Measurements from ENCODE around the gene LPAR1. TPM values are rescaled to one million over a fixed set of nuclear protein-coding genes. Genes with fewer than 3 reads are reported as not detected.

Gene LPAR1
- total RNA-seq, 4 donors from 2014 or later, result 21.9 to 55.0 (median 25.9) TPM

GRCh38 chr9:110886832-110887231 lies 151.4 kb downstream of the LPAR1 start:
- no peak for DNase-seq (ENCODE audit: low spot score in 2 of 2)
- 16% methylated on average over 1 of the region's 1 CpG for WGBS, 2 donors
- H3K4me3 ChIP-seq (ENCODE audit: low read depth, poor library complexity, severe bottlenecking), result no peak overlapping the region
- intact Hi-C loops (cut with DNase I; ENCODE audit: low total_unique reads), result no loop called here
- TF ChIP-seq, protein P1, sequence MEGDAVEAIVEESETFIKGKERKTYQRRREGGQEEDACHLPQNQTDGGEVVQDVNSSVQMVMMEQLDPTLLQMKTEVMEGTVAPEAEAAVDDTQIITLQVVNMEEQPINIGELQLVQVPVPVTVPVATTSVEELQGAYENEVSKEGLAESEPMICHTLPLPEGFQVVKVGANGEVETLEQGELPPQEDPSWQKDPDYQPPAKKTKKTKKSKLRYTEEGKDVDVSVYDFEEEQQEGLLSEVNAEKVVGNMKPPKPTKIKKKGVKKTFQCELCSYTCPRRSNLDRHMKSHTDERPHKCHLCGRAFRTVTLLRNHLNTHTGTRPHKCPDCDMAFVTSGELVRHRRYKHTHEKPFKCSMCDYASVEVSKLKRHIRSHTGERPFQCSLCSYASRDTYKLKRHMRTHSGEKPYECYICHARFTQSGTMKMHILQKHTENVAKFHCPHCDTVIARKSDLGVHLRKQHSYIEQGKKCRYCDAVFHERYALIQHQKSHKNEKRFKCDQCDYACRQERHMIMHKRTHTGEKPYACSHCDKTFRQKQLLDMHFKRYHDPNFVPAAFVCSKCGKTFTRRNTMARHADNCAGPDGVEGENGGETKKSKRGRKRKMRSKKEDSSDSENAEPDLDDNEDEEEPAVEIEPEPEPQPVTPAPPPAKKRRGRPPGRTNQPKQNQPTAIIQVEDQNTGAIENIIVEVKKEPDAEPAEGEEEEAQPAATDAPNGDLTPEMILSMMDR (IDR thresholded peaks at IDR 0.05), result no peak
- TF ChIP-seq POLR2A (IDR thresholded peaks at IDR 0.05), result no peak

DNA sequence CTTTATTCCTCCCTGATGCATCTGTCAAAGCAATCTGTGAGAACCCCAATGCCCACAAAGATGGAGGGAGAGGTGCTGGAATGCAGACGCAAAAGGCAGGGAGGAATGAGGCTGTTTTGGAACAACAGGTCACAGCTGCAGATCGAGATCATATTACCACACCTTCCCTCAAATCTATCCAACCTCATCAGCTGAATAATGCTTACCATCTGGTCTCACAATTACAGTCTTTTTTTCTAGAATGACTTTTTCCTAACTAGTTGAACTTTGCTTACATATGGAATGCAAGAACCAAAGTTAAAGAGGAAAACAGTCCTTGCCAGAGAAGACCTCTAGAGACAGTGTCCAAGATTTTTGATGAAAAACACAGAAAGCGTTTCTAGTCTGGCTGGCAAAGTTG lies 158.1 kb downstream of the LPAR1 start:
- WGBS, 2 donors, result 34 to 61% methylated on average over 3 of the region's 3 CpGs
- no peak overlapping the region for H3K4me3 ChIP-seq (ENCODE audit: low read depth, poor library complexity, severe bottlenecking)
- TF ChIP-seq POLR2A (IDR thresholded peaks at IDR 0.05), result no peak
- TF ChIP-seq, protein P1 (IDR thresholded peaks at IDR 0.05), result no peak
- intact Hi-C loops (cut with DNase I; ENCODE audit: low total_unique reads), result no loop called here
- no peak for DNase-seq (ENCODE audit: low spot score in 2 of 2)

GRCh38 chr9:110877374-110877773 lies 160.9 kb downstream of the LPAR1 start:
- H3K4me3 ChIP-seq (ENCODE audit: low read depth, poor library complexity, severe bottlenecking), result no peak overlapping the region
- DNase-seq (ENCODE audit: low spot score in 2 of 2), result no peak
- intact Hi-C loops (cut with DNase I; ENCODE audit: low total_unique reads), result no loop called here
- no peak for TF ChIP-seq POLR2A (IDR thresholded peaks at IDR 0.05)
- TF ChIP-seq, protein P1 (IDR thresholded peaks at IDR 0.05), result no peak

DNA sequence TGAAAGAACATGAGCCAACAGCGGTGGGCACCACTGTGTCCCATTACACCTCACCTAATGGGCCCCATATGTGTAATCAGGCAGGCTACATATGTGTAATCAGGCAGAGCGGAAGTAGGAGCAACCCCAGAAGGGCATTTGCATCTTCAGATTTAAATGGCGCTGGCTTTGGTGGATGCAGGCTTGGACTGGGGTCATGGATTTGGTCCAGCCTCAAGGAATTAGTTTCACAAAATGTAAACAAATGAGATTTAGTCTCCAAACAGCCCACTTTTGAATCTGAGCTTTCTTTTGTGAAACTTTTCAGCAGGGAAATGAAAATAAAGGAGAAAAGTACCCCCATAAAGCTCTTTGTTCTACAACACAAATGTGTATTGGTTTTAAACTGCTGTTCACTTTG lies 161.3 kb downstream of the LPAR1 start:
- no peak for DNase-seq (ENCODE audit: low spot score in 2 of 2)
- H3K4me3 ChIP-seq (ENCODE audit: low read depth, poor library complexity, severe bottlenecking), result no peak overlapping the region
- TF ChIP-seq, protein P1 (IDR thresholded peaks at IDR 0.05), result no peak
- no peak for TF ChIP-seq POLR2A (IDR thresholded peaks at IDR 0.05)
- intact Hi-C loops (cut with DNase I; ENCODE audit: low total_unique reads), result no loop called here
- WGBS, 2 donors, result 89 to 90% methylated on average over 3 of the region's 3 CpGs

GRCh38 chr9:110874963-110875674 lies 163.2 kb downstream of the LPAR1 start:
- intact Hi-C loops (cut with DNase I; ENCODE audit: low total_unique reads), result no loop called here
- peak; percentile 52 to 86 for DNase-seq (ENCODE audit: low spot score in 2 of 2)
- TF ChIP-seq, protein P1 (IDR thresholded peaks at IDR 0.05), result no peak
- TF ChIP-seq POLR2A (IDR thresholded peaks at IDR 0.05), result no peak
- H3K4me3 ChIP-seq (ENCODE audit: low read depth, poor library complexity, severe bottlenecking), result no peak overlapping the region
- WGBS, 2 donors, result 83 to 86% methylated on average over 14 of the region's 14 CpGs

- H3K4me3 ChIP-seq (ENCODE audit: low read depth, poor library complexity, severe bottlenecking), result no peak overlapping the region
- TF ChIP-seq POLR2A (IDR thresholded peaks at IDR 0.05), result no peak
- TF ChIP-seq, protein P1 (IDR thresholded peaks at IDR 0.05), result no peak
- intact Hi-C loops (cut with DNase I; ENCODE audit: low total_unique reads), result no loop called here
- no peak for DNase-seq (ENCODE audit: low spot score in 2 of 2)
- 68 to 74% methylated on average over 6 of the region's 6 CpGs for WGBS, 2 donors
Observed at GRCh38 chr9:110872920-110873319, 165.3 kb downstream of the LPAR1 start.

All from lower leg skin (tissue), 4 donors.